Astrocyte (in vitro differentiated cells and primary cell): ENCODE results near the gene POMT2. TPM values are rescaled to one million over a fixed set of nuclear protein-coding genes. Genes with fewer than 3 reads are reported as not detected.
"Not testable (repeated sequence)": the region's sequence is repeated elsewhere in the genome, so short reads cannot be mapped to it uniquely, and the experiment has no call there.

Experiments used
- DNase-seq: peaks from one replicate; pipeline ENCODE4 v3.0.0-alpha.2; 2010; ENCODE audit warnings: low read depth
- FAIRE-seq: peaks from 2 replicates; lab custom pipeline; 2011; peaks lifted over from hg19 to GRCh38; lab: Jason Lieb, UNC
- H2AFZ ChIP-seq: 2 replicates; pipeline ENCODE4 v1.6.0; 2012; ENCODE audit warnings: low read depth, low read length, inconsistent platforms
- H3K27ac ChIP-seq: 2 replicates; pipeline ENCODE4 v1.5.1; 2011; ENCODE audit warnings: low read depth, low read length, inconsistent platforms
- H3K27me3 ChIP-seq: 2 replicates; pipeline ENCODE4 v1.6.0; 2011; ENCODE audit warnings: low read length, inconsistent platforms; ENCODE audit not compliant: insufficient read depth
- H3K36me3 ChIP-seq: 2 replicates; pipeline ENCODE4 v1.5.1; 2011; ENCODE audit warnings: low read length, inconsistent platforms; ENCODE audit not compliant: insufficient read depth
- H3K4me1 ChIP-seq: 2 replicates; pipeline ENCODE4 v1.5.1; 2011; ENCODE audit warnings: low read length, inconsistent platforms; ENCODE audit not compliant: insufficient read depth
- H3K4me2 ChIP-seq: 2 replicates; pipeline ENCODE4 v1.6.0; 2012; ENCODE audit warnings: low read length, inconsistent platforms
- H3K4me3 ChIP-seq: 2 replicates; pipeline ENCODE4 v1.5.1; 2011; ENCODE audit warnings: low read depth, mild to moderate bottlenecking, low read length, inconsistent platforms; ENCODE audit not compliant: insufficient read depth
- H3K79me2 ChIP-seq: 2 replicates; pipeline ENCODE4 v1.6.0; 2012; ENCODE audit warnings: mild to moderate bottlenecking, low read length, inconsistent platforms; ENCODE audit not compliant: insufficient read depth
- H3K9ac ChIP-seq: 2 replicates; pipeline ENCODE4 v1.6.0; 2012; ENCODE audit warnings: mild to moderate bottlenecking, low read length, inconsistent platforms
- H3K9me3 ChIP-seq: 2 replicates; pipeline ENCODE4 v1.5.1; 2012; ENCODE audit warnings: low read depth, mild to moderate bottlenecking, low read length, inconsistent platforms; ENCODE audit not compliant: insufficient read depth
- H4K20me1 ChIP-seq: 2 replicates; pipeline ENCODE4 v1.6.0; 2012; ENCODE audit warnings: low read length, inconsistent platforms; ENCODE audit not compliant: insufficient read depth
- H3K27ac Mint-ChIP-seq: one replicate; pipeline ENCODE4 v1.8.0; 2021; ENCODE audit warnings: mild to moderate bottlenecking, mixed read lengths; ENCODE audit not compliant: unreplicated experiment
- H3K27me3 Mint-ChIP-seq: one replicate; pipeline ENCODE4 v1.8.0; 2021; ENCODE audit warnings: low read depth, mixed read lengths; ENCODE audit not compliant: unreplicated experiment
- H3K36me3 Mint-ChIP-seq: one replicate; pipeline ENCODE4 v1.8.0; 2021; ENCODE audit warnings: low read depth, mixed read lengths; ENCODE audit not compliant: unreplicated experiment
- H3K4me1 Mint-ChIP-seq: one replicate; pipeline ENCODE4 v1.8.0; 2021; ENCODE audit warnings: low read depth, mixed read lengths; ENCODE audit not compliant: unreplicated experiment
- H3K4me3 Mint-ChIP-seq: one replicate; pipeline ENCODE4 v1.8.0; 2021; ENCODE audit warnings: mild to moderate bottlenecking, moderate library complexity, mixed read lengths; ENCODE audit not compliant: unreplicated experiment
- H3K9me3 Mint-ChIP-seq: one replicate; pipeline ENCODE4 v1.8.0; 2021; ENCODE audit warnings: mild to moderate bottlenecking, mixed read lengths; ENCODE audit not compliant: unreplicated experiment
- CTCF ChIP-seq: IDR thresholded peaks from 2 replicates; pipeline ENCODE4 v1.5.1; 2011; ENCODE audit warnings: low read depth, mild to moderate bottlenecking, inconsistent platforms, low read length, moderate library complexity; ENCODE audit not compliant: insufficient read depth
- EZH2 ChIP-seq: IDR thresholded peaks from 2 replicates; pipeline ENCODE4 v1.6.1; 2012; ENCODE audit warnings: mild to moderate bottlenecking, low read length, inconsistent platforms; ENCODE audit not compliant: insufficient read depth
- total RNA-seq: library from RNA; stranded (reverse); gene quantifications from 2 replicates; pipeline ENCODE4 v1.2.1, GENCODE V29; 2021

POMT2 gene
- total RNA-seq, 1 donor from 2014 or later = 53.4 TPM

GRCh38 chr14:77338302-77338701, 17.6 kb upstream of the POMT2 start:
- no peak for DNase-seq
- Mint-ChIP-seq H3K27me3 (no peaks in the 10 kb centered on the region), H3K4me1 (peaks cover 8% of the 10 kb centered on the region), H3K9me3 (no peaks in the 10 kb centered on the region), H3K36me3 (peaks cover 13% of the 10 kb centered on the region), H3K4me3 (no peak overlapping the region), H3K27ac (no peak overlapping the region)
- Histone ChIP-seq H3K9me3 (no peaks in the 10 kb centered on the region), H3K27ac (no peak overlapping the region), H3K4me1 (peaks cover 10% of the 10 kb centered on the region), H4K20me1 (no peaks in the 10 kb centered on the region), H3K4me3 (no peak overlapping the region), H3K79me2 (no peaks in the 10 kb centered on the region), H2AFZ (no peak overlapping the region), H3K27me3 (no peaks in the 10 kb centered on the region), H3K9ac (no peak overlapping the region), H3K4me2 (no peak overlapping the region), H3K36me3 (peaks cover 2% of the 10 kb centered on the region)
- no peak for FAIRE-seq
- TF ChIP-seq CTCF (no peak), EZH2 (no peak)

- no peaks in the 10 kb centered on the region for H4K20me1 ChIP-seq
- Mint-ChIP-seq H3K4me1 (peaks cover 5% of the 10 kb centered on the region), H3K27me3 (no peaks in the 10 kb centered on the region), H3K4me3 (no peak overlapping the region), H3K27ac (no peak overlapping the region), H3K36me3 (peaks cover 10% of the 10 kb centered on the region), H3K9me3 (no peaks in the 10 kb centered on the region)
- no peaks in the 10 kb centered on the region for H3K79me2 ChIP-seq
- TF ChIP-seq CTCF = no peak
- peaks cover 2% of the 10 kb centered on the region for H3K36me3 ChIP-seq
- no peak overlapping the region for H3K4me2 ChIP-seq
- no peak overlapping the region for H3K9ac ChIP-seq
- H3K4me1 ChIP-seq = peaks cover 5% of the 10 kb centered on the region
- H3K27me3 ChIP-seq = no peaks in the 10 kb centered on the region
- no peaks in the 10 kb centered on the region for H3K9me3 ChIP-seq
- H2AFZ ChIP-seq = no peak overlapping the region
- H3K4me3 ChIP-seq = no peak overlapping the region
- no peak overlapping the region for H3K27ac ChIP-seq
- FAIRE-seq = no peak
- DNase-seq = no peak
Measured at GRCh38 chr14:77337880-77338279, 17.2 kb upstream of the POMT2 start.

GRCh38 chr14:77337255-77337654, 16.6 kb upstream of the POMT2 start:
- not testable (repeated sequence) for H3K36me3 Mint-ChIP-seq, H3K9ac ChIP-seq, H3K4me3 ChIP-seq, H3K9me3 ChIP-seq, H3K4me1 ChIP-seq, H3K4me2 ChIP-seq, FAIRE-seq, H3K27me3 ChIP-seq, H3K36me3 ChIP-seq, H4K20me1 ChIP-seq, H3K79me2 ChIP-seq, H3K4me3 Mint-ChIP-seq, H3K4me1 Mint-ChIP-seq, H3K27me3 Mint-ChIP-seq, H3K27ac ChIP-seq, H3K9me3 Mint-ChIP-seq, H3K27ac Mint-ChIP-seq, H2AFZ ChIP-seq, DNase-seq
